C4-2B (cell line): ENCODE measurements around the gene CLDN1.

Source experiments
- ZFX ChIP-seq: fragments of 450-650 bp; IDR thresholded peaks from 2 replicates; pipeline ENCODE4 v1.6.1; 2017
- TF ChIP-seq, protein P1 (sequence below): fragments of 450-650 bp; conservative IDR thresholded peaks from 2 replicates; pipeline ENCODE4 v1.5.1; 2017; ENCODE audit warnings: mild to moderate bottlenecking

GRCh38 chr3:190366133-190366532 is 43.9 kb upstream of the CLDN1 start:
- TF ChIP-seq, protein P1, sequence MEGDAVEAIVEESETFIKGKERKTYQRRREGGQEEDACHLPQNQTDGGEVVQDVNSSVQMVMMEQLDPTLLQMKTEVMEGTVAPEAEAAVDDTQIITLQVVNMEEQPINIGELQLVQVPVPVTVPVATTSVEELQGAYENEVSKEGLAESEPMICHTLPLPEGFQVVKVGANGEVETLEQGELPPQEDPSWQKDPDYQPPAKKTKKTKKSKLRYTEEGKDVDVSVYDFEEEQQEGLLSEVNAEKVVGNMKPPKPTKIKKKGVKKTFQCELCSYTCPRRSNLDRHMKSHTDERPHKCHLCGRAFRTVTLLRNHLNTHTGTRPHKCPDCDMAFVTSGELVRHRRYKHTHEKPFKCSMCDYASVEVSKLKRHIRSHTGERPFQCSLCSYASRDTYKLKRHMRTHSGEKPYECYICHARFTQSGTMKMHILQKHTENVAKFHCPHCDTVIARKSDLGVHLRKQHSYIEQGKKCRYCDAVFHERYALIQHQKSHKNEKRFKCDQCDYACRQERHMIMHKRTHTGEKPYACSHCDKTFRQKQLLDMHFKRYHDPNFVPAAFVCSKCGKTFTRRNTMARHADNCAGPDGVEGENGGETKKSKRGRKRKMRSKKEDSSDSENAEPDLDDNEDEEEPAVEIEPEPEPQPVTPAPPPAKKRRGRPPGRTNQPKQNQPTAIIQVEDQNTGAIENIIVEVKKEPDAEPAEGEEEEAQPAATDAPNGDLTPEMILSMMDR: no peak
- TF ChIP-seq ZFX: no peak
